ENCODE measurements around the gene PROM2.
"Not testable (repeated sequence)": the region's sequence is repeated elsewhere in the genome, so short reads cannot be mapped to it uniquely, and the experiment has no call there.

PROM2 gene, protein sequence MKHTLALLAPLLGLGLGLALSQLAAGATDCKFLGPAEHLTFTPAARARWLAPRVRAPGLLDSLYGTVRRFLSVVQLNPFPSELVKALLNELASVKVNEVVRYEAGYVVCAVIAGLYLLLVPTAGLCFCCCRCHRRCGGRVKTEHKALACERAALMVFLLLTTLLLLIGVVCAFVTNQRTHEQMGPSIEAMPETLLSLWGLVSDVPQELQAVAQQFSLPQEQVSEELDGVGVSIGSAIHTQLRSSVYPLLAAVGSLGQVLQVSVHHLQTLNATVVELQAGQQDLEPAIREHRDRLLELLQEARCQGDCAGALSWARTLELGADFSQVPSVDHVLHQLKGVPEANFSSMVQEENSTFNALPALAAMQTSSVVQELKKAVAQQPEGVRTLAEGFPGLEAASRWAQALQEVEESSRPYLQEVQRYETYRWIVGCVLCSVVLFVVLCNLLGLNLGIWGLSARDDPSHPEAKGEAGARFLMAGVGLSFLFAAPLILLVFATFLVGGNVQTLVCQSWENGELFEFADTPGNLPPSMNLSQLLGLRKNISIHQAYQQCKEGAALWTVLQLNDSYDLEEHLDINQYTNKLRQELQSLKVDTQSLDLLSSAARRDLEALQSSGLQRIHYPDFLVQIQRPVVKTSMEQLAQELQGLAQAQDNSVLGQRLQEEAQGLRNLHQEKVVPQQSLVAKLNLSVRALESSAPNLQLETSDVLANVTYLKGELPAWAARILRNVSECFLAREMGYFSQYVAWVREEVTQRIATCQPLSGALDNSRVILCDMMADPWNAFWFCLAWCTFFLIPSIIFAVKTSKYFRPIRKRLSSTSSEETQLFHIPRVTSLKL

DNA sequence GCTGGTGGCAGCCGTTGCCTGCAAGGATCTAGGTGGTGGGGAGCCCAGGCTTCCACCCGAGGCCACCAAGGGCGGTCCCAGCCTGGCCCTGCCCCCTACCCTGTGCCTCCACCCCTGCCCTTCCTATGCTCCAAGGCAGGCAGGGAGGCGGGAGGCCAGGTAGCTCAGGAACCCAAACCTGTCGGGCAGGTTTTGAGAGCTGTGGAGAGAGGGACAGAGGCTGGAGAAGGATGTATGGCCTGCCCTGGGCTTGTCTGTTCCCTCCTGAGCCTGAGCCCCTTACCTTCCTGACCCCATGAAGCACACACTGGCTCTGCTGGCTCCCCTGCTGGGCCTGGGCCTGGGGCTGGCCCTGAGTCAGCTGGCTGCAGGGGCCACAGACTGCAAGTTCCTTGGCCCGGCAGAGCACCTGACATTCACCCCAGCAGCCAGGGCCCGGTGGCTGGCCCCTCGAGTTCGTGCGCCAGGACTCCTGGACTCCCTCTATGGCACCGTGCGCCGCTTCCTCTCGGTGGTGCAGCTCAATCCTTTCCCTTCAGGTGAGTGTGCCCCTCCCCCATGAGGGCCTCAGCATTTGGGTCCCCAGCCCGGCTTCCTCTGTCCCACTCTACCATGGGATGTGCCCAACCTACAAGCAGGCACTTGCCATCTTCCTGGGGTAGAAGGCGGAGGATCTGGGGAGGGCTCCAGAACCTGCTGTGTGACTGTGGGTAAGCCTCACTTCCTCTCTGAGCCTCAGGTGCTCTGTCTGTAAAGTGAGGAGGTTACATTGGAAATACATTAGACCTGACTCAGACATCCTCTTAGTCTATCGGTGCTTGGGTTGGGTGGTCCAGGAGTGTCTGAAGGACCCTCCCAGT lies at the start of gene PROM2:
Gene PROM2, plus strand, starts transcription at position 159 of the 860 bp plus-strand sequence. Its CDS starts 137 bp downstream, at position 296.
- DNase-seq (ENCODE audit: low read depth in 4 of 4, low spot score in 1 of 4) = no peak

DNA sequence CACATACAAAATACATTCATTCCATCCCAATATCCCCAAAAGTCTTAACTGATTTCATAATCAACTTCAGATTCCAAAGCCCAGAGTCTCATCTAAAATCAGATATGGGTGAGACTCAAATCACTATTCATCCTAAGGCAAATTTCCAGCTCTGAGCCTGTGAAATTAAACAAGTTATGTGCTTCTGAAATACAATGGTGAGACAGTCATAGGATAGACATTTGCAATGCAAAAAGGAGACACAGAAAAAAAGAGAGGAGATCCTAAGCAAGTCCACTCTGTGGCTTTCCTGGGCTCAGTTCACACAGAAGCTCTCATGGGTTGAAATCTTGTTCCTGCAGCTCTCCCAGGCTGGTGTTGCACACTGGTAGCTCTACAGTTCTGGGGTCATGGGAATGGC lies 48.6 kb upstream of the PROM2 start:
- no peak for DNase-seq (ENCODE audit: low read depth in 4 of 4, low spot score in 1 of 4)

DNA sequence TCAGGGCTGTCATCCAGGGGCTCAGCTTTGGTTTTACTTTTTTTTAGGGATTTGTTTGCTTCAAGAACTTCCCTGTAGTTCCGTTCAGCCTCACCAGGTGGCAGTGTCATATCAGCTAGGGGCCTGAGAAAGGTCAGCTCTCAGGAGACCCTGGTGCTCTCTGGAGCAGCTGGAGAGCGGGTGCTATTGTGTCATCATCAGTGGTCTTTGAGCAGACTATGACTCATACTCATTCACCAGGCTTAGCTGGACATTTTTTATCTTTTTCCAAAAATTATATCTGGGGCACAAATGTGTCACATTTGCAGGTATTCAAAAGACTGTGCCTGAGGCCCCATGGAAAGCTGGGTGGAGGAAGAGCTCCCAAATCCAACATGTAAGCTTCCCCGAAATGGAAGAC lies 42.5 kb upstream of the PROM2 start:
- DNase-seq (ENCODE audit: low read depth in 4 of 4, low spot score in 1 of 4) = peak in 1 of 4 experiments; percentile 15

DNA sequence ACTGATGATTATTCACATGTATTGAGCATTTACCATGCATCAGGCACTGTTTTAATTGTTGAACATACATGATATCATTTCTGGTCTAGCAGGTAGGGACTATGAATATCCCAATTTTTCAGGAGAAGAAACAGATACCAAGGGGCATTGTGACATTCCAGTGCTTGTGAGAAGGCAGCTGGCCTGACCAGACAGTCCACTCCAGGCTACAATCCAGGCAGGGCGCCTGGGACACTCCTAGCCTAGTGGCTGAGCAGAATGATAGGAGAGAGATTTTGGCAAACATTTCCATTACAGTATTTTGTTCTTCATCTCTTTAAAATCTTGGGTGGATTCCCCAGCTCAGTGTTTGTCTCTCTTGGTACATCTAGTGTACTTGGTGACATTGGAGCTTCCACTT lies 42.0 kb upstream of the PROM2 start:
- DNase-seq (ENCODE audit: low read depth in 4 of 4, low spot score in 1 of 4) = no peak

DNA sequence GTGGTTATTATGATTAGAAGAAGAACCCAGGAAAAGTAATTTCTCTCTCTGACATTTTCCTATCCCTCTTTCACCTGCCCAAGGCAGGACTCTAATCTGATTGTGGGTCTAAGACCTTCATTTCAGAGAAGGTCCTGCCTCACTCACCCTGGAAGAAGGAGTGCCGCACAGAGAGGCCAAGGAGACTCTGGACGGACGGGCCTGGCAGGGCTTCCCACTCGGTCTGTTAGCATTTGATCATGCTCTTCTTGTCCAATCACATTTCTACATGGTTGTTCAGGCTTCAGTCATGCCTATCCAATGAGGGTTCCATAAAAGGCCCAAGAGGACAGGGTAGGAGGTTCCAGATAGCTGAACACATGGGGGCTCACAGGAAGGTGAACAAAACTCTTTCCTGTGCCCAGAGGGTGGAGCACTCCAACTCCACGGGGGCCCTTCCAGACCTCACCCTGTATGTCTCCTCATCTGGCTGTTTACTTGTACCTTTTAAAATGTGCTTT lies 39.9 kb upstream of the PROM2 start:
- DNase-seq (ENCODE audit: low read depth in 4 of 4, low spot score in 1 of 4) = no peak

DNA sequence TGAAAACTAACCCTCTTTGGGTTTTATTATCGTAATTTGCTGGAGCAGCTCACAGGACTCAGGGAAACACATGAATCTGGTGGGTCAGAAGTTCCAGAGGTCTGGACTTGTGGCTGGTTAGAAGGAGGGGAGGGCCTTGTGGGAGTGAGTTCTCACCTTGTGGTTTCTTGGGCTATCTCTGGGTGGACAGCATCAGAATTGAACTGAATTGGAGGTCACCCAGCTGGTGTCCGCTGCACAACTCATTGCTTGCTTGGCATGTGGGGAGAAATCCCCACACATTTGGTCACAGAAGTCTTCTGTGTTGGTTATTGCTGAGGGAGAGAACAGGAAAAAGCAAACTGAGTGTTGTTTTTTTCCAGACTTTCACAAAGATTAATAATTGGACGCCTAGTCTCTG lies 39.4 kb upstream of the PROM2 start:
- no peak for DNase-seq (ENCODE audit: low read depth in 4 of 4, low spot score in 1 of 4)

DNA sequence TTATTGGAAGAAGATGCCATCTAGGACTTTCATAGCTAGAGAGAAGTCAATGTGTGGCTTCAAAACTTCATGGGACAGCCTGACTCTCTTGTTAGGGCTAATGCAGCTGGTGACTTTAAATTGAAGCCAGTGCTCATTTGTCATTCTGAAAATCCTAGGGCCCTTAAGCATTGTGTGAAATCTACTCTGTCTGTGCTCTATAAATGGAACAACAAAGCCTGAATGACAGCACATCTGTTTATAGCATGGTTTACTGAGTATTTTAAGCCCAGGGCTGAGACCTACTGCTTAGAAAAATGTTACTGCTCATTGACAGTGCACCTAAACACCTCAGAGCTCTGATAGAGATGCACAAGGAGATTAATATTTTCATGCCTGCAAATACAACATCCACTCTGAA lies 36.1 kb upstream of the PROM2 start:
- no peak for DNase-seq (ENCODE audit: low read depth in 4 of 4, low spot score in 1 of 4)

DNA sequence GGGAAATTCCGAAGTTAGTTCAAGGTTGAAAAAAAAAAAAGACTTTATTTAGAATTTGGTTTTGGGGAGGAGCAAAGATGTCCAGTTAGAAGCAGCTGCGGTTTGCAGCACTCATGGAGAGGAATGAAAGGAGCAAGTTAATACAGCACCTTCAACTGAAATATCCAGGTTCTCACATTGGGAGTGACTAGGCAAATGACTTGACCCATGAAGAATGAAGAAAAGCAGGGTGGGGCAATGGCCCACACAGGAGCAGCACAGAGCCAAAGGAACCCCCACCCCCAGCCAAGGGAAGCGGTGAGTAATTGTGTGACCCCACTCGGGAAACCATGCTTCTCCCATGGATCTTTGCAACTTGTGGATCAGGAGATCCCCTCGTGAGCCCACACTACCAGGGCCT lies 34.2 kb upstream of the PROM2 start:
- DNase-seq (ENCODE audit: low read depth in 4 of 4, low spot score in 1 of 4) = no peak

DNA sequence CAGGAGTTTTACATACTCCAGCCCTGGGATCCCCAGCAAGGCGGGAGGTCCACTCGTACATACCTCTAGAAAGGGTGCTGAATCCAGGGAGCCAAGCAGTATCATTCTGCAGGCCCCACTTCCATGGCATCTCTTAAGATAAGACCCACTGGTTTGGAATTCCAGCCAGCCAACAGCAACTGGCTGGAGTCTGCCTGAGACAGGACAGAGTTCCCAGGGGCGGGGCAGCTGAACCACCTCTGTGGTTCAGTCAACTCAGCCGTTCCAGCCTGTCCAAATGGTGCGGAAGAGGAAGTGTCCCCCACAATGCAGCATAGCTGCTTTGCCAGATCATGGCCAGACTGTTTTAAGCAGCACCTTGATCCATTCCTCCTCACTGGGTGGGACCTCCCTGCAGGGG lies 33.7 kb upstream of the PROM2 start:
- DNase-seq (ENCODE audit: low read depth in 4 of 4, low spot score in 1 of 4) = no peak

DNA sequence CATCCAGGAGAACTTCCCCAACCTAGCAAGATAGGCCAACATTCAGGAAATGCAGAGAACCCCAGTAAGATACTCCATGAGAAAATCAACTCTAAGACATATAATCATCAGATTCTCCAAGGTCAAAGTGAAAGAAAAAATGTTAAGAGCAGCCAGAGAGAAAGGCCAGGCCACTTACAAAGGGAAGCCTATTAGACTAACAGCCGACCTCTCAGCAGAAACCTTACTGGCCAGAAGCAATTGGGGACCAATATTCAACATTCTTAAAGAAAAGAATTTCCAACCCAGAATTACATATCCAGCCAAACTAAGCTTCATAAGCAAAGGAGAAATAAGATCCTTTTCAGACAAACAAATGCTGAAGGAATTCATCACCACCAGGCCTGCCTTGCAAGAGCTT lies 32.2 kb upstream of the PROM2 start:
- not testable (repeated sequence) for DNase-seq (ENCODE audit: low read depth in 4 of 4, low spot score in 1 of 4)

DNA sequence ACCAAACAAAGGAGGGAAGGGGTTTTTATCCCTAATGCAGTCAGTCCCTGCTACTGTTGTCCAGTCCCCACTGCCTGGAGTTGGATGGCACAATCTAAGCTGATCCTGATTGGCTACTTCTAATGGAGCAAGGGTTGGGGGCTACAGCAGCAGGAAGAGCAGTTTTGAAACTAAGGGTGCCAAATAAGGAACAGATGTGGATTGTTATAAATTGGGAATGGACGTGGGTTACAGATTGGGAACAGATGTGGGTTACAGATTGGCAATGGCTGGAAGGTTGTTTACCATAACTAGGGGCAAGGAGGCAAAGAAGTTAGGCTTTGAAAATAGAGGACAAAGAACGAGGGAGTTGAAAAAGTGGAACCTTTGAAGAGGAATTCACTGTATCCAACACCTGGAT lies 16.0 kb upstream of the PROM2 start:
- DNase-seq (ENCODE audit: low read depth in 4 of 4, low spot score in 1 of 4) = no peak

DNA sequence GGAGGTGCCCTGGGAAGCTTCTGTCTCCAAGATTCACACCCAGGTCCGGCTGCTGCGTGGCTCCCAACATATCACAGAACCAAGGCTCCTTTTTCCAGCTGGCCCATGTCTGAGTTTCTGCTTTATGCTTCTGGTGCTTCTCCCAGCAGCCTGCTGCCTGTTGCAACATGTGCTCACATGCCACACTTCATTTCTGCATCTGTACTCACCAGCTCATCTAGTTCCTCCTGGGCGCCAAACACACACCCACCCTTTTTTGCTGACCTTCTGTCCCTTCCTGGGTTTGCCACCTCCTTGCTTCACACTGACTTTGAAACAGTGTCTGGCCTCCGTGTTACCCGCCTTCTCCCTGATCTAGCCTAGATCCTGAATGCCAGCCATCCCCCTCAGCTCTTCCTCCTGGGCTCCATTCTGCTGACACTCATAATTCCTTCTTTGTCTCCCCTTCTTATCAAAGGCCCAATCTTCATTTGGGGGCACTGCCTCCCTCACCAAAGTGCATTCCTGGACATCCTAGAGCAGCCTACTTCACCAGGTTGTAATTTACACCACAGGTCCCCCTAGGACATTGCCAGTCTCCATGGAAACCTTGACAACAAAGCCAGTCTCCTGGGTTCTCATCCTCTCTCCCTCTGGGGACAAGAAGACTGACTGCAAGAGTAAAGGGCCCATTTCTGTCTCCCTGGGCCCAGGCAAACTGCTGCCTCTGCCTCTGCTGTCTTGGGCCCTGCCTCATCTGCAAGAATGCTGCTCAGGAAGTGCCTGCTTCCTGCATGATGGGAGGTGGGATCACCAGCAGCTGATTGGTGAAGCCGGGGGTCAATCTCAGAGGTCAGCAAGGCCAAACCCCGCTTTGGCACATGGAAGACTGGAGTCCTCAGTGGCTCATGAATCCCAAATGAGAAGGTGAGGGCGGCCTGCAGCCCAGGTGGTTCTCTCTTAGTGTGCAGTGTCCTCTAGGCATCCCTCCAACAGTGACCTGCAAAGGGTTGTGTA lies 13.9 kb upstream of the PROM2 start:
- no peak for DNase-seq (ENCODE audit: low read depth in 4 of 4, low spot score in 1 of 4)

DNA sequence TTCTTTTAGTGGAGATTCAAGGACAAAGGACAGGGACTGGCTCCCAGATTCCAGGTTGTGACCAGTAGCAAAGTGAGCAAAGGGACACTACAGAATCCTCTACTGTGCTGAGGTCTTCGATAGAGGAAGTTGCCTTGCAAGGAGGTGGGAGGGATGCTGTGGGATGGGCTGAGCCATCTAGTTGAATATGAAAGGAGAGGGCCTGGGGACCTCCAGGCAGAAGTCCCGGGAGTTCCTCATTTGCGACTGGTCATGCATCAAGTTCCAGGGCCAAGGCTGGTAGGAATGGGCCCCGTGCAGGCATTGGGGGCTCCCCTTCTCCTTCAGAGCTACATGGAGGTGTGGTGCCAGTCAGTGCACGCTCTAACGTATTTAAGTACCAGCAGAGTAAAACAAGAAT lies 12.6 kb upstream of the PROM2 start:
- no peak for DNase-seq (ENCODE audit: low read depth in 4 of 4, low spot score in 1 of 4)

DNA sequence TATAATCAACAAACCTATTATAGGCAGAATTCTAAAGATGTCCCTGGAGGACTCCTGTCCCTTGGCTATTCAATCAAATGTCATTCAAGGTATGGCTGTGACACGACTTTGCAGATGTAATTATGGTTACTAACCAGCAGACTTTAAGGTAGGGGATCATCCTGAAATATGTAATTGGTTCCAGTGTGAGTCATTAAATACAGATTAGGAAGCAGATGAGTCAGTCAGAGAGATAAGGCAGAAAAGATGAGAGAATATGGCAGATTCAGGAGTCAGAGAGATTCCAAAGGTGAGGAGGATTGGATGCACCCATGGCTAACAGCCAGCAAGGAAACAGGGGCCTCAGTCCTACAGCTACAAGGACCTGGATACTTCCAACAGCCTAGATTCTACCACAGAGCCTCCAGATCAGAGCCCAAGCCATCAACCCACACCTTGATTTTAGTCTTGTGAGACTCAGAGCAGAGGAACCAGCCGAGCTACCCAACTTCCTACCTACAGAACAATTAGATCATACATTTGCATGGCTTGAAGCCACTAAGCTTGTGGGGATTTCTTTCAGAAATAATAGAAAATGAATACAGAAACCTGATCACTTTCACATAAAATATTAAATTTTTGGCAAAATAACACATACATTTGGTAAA lies 11.2 kb upstream of the PROM2 start:
- DNase-seq (ENCODE audit: low read depth in 4 of 4, low spot score in 1 of 4) = no peak

DNA sequence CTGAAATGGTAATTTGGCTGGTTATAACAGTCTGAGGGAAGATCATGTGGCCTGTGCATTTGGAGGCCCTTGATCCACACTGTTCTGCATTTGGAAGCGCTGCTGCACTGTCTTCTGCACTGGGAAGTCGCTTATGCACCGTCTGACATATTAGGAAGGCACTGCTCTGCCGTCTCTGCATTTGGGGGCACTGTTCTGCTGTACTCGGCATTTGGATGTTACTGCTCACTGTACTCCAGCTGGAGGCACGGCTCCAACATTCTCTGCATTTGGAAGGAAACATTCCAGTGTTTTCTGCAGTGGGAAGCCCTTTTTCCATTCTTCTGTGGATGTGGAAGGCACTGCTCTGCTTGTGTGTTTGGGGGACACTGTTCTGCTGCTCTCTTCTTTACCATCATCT lies 9.6 kb upstream of the PROM2 start:
- DNase-seq (ENCODE audit: low read depth in 4 of 4, low spot score in 1 of 4) = no peak

DNA sequence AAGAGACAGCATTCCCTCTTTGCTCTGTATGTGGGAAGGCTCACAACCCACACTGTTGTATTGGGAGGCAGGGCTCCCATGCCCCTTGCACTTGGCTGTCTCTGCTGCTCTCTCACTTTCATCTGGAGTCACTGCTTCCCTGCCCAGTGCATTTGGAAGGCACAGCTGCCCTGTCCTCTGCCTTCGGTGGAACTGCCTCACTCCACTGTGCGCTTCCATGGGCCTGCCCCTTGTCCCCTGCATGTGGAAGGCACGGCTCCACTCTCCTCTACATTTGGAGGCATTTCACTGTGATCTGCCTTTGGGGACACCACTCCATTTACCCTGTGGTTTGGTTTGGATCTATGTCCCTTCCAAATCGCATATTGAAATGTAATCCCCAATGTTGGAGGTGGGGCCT lies 9.1 kb upstream of the PROM2 start:
- DNase-seq (ENCODE audit: low read depth in 4 of 4, low spot score in 1 of 4) = no peak

DNA sequence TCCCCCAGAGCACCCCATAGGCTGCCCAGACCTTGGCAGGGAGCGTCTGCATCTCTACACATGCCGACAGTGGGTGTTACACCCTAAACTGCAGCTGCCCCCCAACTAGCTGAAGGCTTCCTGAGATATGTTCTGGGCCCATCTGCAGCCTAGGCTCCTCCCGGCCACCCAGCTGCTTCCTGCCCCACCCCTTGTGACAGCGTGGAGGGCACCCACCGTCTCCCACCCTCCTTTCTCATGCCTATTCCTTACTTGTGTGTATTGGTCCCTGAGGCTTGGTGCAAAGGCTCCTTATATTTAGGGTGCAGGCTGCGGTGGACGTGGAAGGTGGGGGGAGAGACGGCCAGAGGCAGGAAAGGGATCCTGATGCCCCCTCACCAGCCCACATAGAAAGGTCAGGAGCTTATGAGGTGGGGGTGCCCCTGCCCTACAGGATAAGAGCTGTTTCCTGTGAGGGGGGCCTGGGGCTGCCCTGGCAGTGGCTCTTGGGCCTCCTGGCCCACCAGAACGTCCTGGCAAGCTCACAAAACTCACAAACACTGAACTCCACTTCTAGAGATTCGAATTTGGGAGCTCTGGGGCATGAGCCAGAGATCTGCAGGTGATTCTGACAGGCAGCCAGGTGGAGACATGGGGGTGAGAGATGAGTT lies 7.3 kb upstream of the PROM2 start:
- no peak for DNase-seq (ENCODE audit: low read depth in 4 of 4, low spot score in 1 of 4)

DNA sequence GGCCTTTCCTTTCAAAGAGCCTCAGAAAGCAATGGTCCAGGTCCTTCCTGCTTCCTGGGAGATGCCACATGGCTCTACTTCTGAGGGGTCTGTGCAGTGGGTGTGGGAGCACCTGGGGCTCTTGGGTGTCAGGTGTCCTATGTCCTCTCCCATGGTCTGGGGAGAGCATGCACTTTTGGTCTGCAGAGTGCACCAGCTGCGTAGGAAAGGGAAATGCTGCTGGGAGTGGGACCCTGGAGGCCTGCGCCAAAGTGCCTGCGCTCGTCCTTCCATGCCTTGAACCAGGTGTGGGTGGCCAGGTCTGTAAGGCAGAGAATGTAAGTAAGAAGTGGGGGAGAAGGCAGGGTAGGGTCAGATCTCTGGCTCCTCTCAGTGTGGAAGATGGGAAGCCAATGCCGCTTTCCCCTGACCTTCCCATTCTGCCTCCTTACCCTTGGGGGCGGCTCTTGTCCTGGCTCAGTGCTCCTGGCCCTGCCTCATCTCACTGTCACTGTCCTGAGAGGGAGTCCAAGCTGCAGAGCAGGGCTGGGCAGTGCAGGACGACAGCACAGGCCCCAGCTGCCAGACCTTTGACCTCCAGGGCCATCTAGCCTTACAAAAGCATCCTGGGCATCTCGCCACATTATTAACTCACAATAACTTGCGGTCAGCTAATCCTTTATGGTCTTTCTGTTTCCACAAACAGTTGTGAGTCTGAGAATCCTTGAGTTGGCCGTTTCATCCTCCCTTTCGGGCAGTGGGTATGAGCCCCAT lies 6.6 kb upstream of the PROM2 start:
- no peak for DNase-seq (ENCODE audit: low read depth in 4 of 4, low spot score in 1 of 4)
